GM06990 (cell line): ENCODE results near the gene EIPR1.

Experiments
- DNase-seq: peaks from one replicate; pipeline ENCODE4 v3.0.0-alpha.2; 2011; ENCODE audit not compliant: insufficient read length; ENCODE audit errors: extremely low read depth
- H3K27me3 ChIP-seq: replicated peaks from 2 replicates; pipeline ENCODE4 v1.6.0; 2011; ENCODE audit warnings: low read length; ENCODE audit not compliant: control insufficient read depth, insufficient read depth
- H3K36me3 ChIP-seq: 2 replicates; pipeline ENCODE4 v1.5.1; 2011; ENCODE audit warnings: low read length; ENCODE audit not compliant: control insufficient read depth, insufficient read depth
- H3K4me3 ChIP-seq: replicated peaks from 2 replicates; pipeline ENCODE4 v1.5.1; 2011; ENCODE audit warnings: low read depth, mild to moderate bottlenecking, control low read depth, low read length
- TF ChIP-seq, protein P1 (sequence below): IDR thresholded peaks from 2 replicates; pipeline ENCODE4 v1.5.1; 2011; ENCODE audit warnings: low read length, control low read depth, mild to moderate bottlenecking, inconsistent platforms; ENCODE audit not compliant: insufficient read depth, poor library complexity, severe bottlenecking

The EIPR1 gene

DNA sequence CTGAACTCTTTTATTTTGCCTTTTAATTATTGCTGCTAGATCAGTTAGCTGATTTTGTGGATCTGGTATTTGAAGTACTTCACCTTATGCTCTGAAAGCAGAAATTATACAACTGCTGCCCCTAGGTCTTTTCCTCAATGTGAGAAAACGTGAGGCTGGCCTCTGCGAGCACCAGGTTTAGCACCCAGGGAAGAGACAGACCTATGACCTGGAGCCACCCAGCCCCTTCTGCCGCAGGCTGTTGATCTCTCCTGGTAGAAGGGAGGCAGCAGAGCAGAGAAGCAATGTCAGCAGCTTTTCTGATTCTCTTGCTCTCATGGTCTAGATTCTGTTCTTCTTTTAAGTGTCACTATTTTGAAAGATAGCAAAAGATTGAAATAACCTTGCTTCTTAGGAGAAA, 21.8 kb upstream of the EIPR1 start:
- no peak for DNase-seq
- peaks cover 9% of the 10 kb centered on the region for H3K36me3 ChIP-seq
- H3K27me3 ChIP-seq: no peaks in the 10 kb centered on the region
- TF ChIP-seq, protein P1, sequence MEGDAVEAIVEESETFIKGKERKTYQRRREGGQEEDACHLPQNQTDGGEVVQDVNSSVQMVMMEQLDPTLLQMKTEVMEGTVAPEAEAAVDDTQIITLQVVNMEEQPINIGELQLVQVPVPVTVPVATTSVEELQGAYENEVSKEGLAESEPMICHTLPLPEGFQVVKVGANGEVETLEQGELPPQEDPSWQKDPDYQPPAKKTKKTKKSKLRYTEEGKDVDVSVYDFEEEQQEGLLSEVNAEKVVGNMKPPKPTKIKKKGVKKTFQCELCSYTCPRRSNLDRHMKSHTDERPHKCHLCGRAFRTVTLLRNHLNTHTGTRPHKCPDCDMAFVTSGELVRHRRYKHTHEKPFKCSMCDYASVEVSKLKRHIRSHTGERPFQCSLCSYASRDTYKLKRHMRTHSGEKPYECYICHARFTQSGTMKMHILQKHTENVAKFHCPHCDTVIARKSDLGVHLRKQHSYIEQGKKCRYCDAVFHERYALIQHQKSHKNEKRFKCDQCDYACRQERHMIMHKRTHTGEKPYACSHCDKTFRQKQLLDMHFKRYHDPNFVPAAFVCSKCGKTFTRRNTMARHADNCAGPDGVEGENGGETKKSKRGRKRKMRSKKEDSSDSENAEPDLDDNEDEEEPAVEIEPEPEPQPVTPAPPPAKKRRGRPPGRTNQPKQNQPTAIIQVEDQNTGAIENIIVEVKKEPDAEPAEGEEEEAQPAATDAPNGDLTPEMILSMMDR: no peak
- H3K4me3 ChIP-seq: no peak overlapping the region

DNA sequence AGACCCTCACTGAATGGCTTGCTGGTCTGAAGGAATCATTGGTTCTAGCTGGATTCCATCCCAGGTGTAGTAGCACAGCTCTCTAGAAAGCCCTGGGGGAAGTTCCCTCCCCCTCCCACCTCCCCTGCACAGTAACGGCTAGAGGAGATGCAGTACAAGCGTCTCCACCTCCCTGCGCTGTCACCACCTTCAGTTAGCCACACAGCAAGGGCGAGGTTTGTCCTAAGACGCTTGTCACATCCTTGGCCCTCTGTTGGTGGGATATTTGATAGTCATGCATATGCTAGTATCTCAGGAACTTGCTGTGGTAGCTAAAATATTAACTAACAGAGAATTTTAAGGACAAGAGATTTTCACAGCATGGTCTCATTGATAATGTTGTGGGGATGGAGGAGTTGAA, 21.2 kb upstream of the EIPR1 start:
- DNase-seq: no peak
- Histone ChIP-seq H3K27me3 (no peaks in the 10 kb centered on the region), H3K36me3 (peaks cover 9% of the 10 kb centered on the region), H3K4me3 (no peak overlapping the region)
- TF ChIP-seq, protein P1: no peak

DNA sequence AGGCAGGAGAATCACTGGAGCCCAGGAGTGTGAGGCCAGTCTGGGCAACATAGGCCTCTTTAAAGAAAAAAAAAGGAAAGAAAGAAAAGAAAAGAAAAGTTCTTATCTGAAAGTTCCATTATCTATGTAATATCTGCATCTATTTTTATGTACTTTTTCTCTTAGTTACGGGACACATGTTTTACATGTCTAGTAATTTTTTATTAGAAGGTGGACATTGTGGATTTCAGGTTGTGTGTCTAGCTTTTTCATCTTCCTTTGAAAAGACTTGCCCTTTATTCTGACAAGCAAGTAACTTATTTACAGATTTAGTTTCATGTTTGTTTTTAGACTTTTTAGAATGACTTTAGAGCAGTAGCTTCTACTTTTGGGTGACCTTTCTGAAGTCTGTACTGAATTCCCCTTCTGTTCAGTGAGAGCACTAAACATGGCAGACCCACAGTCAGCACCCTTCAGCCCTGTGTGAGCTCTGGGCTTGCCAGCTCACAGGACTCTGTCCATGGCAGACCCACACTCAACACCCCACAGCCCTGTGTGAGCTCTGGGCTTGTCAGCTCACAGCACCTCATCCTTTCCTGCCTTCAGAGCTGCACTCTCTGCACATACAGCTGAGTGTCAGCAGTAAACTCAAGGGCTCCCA, 19.4 kb upstream of the EIPR1 start:
- TF ChIP-seq, protein P1: no peak
- Histone ChIP-seq H3K36me3 (peaks cover 8% of the 10 kb centered on the region), H3K27me3 (no peaks in the 10 kb centered on the region), H3K4me3 (no peak overlapping the region)
- DNase-seq: no peak

DNA sequence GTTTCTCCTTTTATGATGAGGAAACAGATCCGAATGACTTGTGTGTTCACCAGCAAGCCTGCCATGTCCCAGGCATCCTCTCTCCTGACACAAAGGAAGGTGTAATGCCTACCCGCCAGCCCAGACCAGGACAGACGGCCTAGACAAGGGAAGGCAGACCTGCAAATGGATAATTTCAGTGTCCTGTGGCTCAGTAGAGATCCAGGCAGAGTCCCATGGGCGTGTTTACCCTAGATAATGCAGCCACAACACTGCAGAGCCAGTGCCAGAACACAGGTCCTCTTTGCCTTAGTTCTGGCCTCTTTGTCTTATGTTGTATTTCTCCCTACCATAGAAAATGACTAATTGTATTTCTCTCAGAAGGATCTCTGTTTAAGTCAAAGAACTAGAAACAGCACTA, 14.6 kb upstream of the EIPR1 start:
- TF ChIP-seq, protein P1: no peak
- no peak for DNase-seq
- no peak overlapping the region for H3K4me3 ChIP-seq
- no peaks in the 10 kb centered on the region for H3K27me3 ChIP-seq
- H3K36me3 ChIP-seq: peaks cover 12% of the 10 kb centered on the region

DNA sequence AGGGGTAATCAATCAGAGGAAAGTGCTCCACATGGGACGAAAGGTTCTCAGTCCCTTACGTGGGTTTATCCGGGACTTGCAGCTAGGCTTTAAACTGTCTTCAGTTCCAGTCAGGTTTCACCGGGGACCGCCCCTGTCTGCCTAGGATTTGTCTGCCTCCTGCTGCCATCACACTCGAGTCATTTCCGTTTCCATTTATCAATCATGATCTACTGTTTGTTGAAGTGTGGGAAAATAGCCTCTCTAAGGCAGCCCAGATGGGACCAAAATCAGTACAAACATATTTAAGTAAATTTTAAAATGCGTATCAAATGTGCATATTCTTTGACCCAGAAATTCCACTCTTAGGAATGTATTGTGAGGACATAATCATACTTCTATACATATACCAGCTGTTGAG, 12.4 kb upstream of the EIPR1 start:
- TF ChIP-seq, protein P1: no peak
- no peak overlapping the region for H3K4me3 ChIP-seq
- peaks cover 12% of the 10 kb centered on the region for H3K36me3 ChIP-seq
- H3K27me3 ChIP-seq: no peaks in the 10 kb centered on the region
- DNase-seq: no peak

DNA sequence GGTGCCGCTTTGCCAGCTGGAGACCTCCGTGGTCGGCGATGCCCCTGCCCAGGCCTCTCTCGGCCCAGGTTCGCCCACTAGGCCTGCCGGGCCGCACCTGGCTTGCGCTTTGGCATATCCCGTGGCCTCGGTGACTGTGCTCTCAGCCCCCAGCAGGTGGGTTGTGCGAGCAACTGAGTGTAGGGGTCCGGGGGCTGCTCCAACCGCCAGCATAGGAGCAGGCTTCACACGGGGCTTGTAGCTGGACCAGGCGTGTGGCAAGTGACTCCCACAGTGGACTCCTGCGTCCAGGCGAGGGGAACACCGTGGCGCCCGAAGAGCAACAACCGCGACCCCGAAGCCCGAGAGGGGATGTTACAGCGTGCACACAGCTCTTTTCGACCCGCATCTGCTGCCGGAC, 11.6 kb upstream of the EIPR1 start:
- no peak for DNase-seq
- peaks cover 12% of the 10 kb centered on the region for H3K36me3 ChIP-seq
- TF ChIP-seq, protein P1: no peak
- no peak overlapping the region for H3K4me3 ChIP-seq
- H3K27me3 ChIP-seq: no peaks in the 10 kb centered on the region
